GM20431 (cell line): ENCODE data around the gene NACC2.

Experiments used
- in situ Hi-C: fragments of 300-500 bp; cut with MseI, MboI; formaldehyde crosslinking; loops from one replicate; pipeline ENCODE4 v1.15.0; 2020; ENCODE audit warnings: low sequenced_read_pairs; ENCODE audit not compliant: unreplicated experiment

Gene NACC2

GRCh38 chr9:136098210-136098609, 3.1 kb upstream of the NACC2 start:
- in situ Hi-C loops = no loop called here

- in situ Hi-C loops = no loop called here
These were observed 1.5 kb upstream of the NACC2 start for GRCh38 chr9:136096505-136097001.

GRCh38 chr9:136093995-136094881, 851 bp downstream of the NACC2 start:
- in situ Hi-C loops = no loop called here

- in situ Hi-C loops = no loop called here
These were observed 1.6 kb downstream of the NACC2 start for GRCh38 chr9:136093346-136093986.

DNA sequence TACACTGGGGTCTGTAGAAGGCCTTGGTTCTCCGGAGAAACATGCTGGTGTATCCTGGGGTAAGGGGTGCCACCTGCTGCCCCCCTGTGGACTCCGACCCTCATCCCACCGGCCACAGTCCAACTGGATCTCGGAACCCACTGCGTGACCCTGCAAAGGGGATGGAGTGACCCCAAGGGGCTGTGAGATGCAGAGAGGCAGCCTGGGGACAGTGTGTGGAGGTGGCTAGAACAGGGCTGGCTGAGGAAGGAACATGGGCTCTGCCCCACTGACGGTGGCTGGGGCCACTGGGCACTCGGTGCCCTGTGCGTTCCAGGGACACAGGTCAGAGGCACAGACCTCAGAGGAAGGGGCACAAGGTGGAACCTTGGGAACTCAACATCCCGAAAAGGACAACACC, 2.3 kb downstream of the NACC2 start:
- in situ Hi-C loops = no loop called here

GRCh38 chr9:136092353-136092650, 2.8 kb downstream of the NACC2 start:
- in situ Hi-C loops = no loop called here

DNA sequence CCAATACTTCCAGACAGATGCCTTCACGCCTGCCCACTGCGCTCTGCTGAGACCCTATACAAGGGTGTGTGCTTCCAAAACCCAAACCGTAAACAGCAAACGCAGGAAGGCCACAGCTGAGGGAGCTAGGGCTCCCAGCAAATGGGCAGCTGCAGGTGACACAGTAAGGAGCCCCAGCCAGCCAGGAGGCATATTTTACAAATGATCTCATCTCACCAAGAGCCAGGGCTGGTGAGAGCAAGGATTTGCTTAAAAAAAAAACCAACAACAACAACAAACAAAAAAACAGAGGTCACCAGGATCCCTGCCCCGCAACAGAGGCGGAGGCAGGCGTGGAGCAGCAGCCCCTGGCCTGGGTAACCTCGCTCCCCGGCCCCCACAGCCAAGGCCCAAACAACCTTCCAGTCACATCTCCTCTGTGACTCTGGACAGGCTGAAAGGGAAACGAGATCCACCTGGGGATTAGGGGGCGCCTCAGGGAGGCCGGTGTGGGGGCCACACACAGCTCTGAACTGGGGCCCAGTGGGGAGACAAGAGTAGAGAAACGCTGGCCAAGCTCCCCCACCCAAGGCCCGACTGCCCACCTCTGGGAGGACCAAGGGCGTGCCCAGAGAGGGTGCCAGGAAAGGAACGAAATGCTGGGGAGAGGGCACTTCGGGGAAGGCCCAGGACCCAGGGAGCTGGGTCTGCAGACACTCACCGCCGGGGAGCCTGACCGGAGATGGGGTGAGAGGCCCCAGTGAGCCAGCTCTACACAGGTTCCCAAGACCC, 3.3 kb downstream of the NACC2 start:
- in situ Hi-C loops = no loop called here

DNA sequence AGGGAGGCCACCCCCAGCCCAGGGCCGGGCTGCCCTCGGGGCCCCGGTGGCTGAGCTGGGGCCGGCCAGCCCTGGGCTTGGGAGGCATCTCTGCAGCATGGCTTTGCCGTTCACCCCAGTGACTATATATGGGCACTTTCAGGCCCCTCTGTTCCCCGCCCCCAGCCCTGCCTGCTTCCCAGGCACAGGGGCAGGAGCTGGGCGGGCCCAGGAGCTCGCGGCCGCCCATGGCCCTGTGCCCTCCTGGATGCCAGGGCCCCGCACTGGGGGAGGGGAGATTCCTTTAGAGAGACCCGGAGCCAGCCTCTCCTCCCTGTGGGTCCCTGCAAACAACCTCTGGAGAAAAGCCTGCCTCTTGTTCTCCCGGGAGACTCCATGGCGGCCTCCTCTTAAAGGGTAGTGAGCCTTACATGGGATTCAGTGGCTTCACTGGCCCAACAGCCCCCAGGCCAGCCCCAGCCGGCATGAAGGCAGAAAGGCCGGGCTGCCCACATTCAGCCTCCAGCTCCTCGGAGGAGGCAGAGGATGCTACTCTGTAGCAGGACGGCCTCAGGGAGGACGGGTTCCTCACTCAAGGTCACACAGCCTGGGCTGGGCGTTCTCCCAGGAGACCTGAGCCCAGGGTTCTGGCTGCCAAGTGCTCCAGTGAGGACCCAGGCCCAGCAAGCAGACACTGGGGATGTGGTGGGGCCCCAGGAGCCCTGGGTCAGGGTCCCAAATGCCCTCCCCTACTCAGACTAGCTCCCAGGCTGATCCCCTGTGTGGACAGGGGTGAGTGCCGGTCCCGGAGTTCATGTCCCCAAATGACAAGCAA, 4.1 kb downstream of the NACC2 start:
- in situ Hi-C loops = no loop called here

DNA sequence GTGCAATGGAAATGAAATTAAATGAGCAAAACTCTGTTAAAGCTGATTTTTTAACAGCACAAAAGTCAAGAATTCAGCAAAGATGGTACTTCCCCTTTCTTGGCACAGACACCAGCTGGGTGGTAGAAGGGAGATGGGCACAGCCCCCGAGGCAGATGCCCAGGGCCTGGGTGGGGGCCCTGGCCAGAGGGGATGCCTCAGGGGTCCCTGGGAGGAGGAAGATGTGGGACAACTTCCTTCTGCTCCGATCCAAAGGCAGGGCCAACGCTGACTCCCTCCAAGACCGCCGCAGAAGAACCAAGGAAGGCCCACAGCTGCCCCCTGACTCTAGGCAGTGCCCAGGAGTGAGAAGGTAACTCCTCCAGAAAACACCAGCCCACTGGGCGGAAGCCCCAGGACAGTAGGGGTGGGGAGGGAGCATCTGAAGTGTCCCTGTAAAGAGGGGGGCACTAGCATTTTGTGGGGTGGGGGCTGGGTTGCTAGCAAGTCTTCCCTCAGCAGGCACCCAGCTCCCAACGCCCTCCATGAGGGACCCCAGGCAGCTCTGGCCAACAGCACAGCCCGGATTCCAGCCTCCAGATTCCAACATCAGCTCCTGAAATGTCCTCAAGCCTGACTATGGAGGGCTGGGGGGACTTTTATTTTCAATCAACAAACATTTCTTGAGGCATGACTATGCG, 4.9 kb downstream of the NACC2 start:
- in situ Hi-C loops = no loop called here

DNA sequence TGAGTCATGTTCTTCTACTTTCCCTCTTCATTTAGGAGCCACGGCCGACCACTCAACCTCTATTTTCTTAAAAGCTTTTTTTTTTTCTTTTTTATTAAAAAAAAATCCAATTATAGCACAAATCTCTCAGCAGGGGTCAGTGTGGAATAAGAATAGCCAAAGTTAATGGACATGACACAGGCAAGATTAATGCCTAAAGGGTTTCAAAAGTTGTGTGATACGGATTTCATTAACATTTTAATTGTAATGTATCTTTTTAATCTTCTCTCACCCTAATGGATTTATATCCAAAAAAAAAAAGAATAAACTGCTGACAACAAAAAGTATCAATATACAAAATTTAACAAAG, 5.4 kb downstream of the NACC2 start:
- in situ Hi-C loops = no loop called here

GRCh38 chr9:136088939-136089696, 6.0 kb downstream of the NACC2 start:
- in situ Hi-C loops = no loop called here

GRCh38 chr9:136088481-136088938, 6.6 kb downstream of the NACC2 start:
- in situ Hi-C loops = no loop called here

GRCh38 chr9:136087741-136088480, 7.2 kb downstream of the NACC2 start:
- in situ Hi-C loops = no loop called here

DNA sequence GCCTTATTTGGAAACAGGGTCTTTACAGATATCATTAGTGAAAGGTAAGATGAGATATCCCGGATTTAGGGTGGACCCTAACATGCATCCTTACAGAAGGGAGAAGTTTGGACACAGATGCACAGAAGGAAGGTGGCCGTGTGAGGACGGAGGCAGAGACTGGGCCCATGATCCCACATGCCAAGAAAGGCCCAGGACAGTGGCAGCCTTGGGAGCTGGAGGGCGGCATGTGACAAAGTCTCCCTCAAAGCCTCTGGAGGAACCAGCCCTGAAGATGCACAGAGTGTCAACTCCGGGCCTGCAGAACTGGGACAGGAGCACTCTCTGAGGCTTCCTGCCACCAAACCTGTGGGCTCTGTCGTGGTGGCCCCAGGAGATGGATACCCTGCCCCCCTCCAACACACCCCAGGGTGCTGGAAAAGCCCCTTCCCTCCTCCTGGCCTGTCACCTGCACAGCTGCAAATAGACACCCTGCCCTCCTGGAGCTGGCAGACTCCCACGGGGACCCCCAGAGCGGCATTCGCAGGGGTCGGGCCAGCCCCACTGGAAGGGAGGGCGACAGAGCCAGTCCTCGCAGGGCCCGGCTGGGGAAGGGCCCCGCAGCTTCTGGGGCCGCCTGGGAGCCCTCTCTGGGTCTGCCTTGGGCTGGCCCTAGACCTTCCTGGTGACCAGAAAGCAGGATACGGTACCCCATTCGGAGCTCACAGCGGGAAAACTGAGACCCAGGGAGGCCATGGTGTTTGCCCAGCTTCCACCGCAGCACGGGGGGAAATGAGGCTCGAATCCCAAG, 7.9 kb downstream of the NACC2 start:
- in situ Hi-C loops = no loop called here

GRCh38 chr9:136086213-136086881, 8.7 kb downstream of the NACC2 start:
- in situ Hi-C loops = no loop called here

GRCh38 chr9:136085815-136086212, 9.3 kb downstream of the NACC2 start:
- in situ Hi-C loops = no loop called here
